Natural killer cell (primary cell): ENCODE measurements around the gene CD96. TPM values are rescaled to one million over a fixed set of nuclear protein-coding genes. Genes with fewer than 3 reads are reported as not detected.
"Not testable (repeated sequence)": the region's sequence is repeated elsewhere in the genome, so short reads cannot be mapped to it uniquely, and the experiment has no call there.

Experiments
- ATAC-seq, 3 donors: fragments of 150-1000 bp in 2 of 3; fragments of 200-7000 bp in 1 of 3; cut with Tn5 transposase; 1 replicate in 1 of 3; 2 replicates in 2 of 3; pipeline ENCODE4 v1.10.0; 2021; ENCODE audit warnings: mild to moderate bottlenecking in 2 of 3, moderate library complexity in 2 of 3
- DNase-seq, 2 donors: peaks; one replicate each; pipeline versions ENCODE4 v3.0.0 to v3.0.0-alpha.2; 2013 to 2021; ENCODE audit warnings: mixed read lengths in 1 of 2
- H3K27ac ChIP-seq: one replicate; pipeline ENCODE4 v1.5.1; 2013; ENCODE audit warnings: mild to moderate bottlenecking, low read length
- H3K27me3 ChIP-seq: one replicate; pipeline ENCODE4 v1.6.1; 2013; ENCODE audit warnings: low read length; ENCODE audit not compliant: control insufficient read depth, insufficient read depth
- H3K36me3 ChIP-seq: one replicate; pipeline ENCODE4 v1.6.1; 2013; ENCODE audit warnings: low read length; ENCODE audit not compliant: control insufficient read depth, insufficient read depth
- H3K4me1 ChIP-seq: one replicate; pipeline ENCODE4 v1.6.1; 2013; ENCODE audit warnings: low read length; ENCODE audit not compliant: control insufficient read depth, insufficient read depth
- H3K4me3 ChIP-seq: one replicate; pipeline ENCODE4 v1.5.1; 2013; ENCODE audit warnings: low read length
- H3K9me3 ChIP-seq: one replicate; pipeline ENCODE4 v1.6.1; 2013; ENCODE audit warnings: low read length; ENCODE audit not compliant: control insufficient read depth, insufficient read depth
- H3K27ac Mint-ChIP-seq, 2 donors: one replicate each; pipeline ENCODE4 v1.8.0; 2022; ENCODE audit warnings: mild to moderate bottlenecking in 2 of 2, mixed read lengths in 2 of 2, moderate library complexity in 1 of 2
- H3K27me3 Mint-ChIP-seq, 2 donors: one replicate each; pipeline ENCODE4 v1.8.0; 2022; ENCODE audit warnings: low read depth in 2 of 2, mixed read lengths in 2 of 2
- H3K36me3 Mint-ChIP-seq: one replicate; pipeline ENCODE4 v1.8.0; 2022; ENCODE audit warnings: mixed read lengths
- H3K4me1 Mint-ChIP-seq, 2 donors: one replicate each; pipeline ENCODE4 v1.8.0; 2022; ENCODE audit warnings: mixed read lengths in 2 of 2
- H3K4me3 Mint-ChIP-seq: one replicate; pipeline ENCODE4 v1.8.0; 2022; ENCODE audit warnings: mild to moderate bottlenecking, moderate library complexity, mixed read lengths
- H3K9me3 Mint-ChIP-seq, 2 donors: one replicate each; pipeline ENCODE4 v1.8.0; 2022; ENCODE audit warnings: mixed read lengths in 2 of 2
- CTCF ChIP-seq: fragments of 200-600 bp; IDR thresholded peaks from one replicate; pipeline ENCODE4 v1.8.0; 2022; ENCODE audit warnings: antibody characterized with exemption
- WGBS: methylation state at CpG from one replicate; pipeline ENCODE4 v1.1.7; 2013; ENCODE audit warnings: missing lambda C conversion rate; ENCODE audit not compliant: insufficient coverage; 5-methylcytosine and 5-hydroxymethylcytosine counted together
- intact Hi-C: fragments of 100-400 bp; cut with micrococcal nuclease; formaldehyde crosslinking; loops from one replicate; pipeline ENCODE4 v1.14.2; 2022
- total RNA-seq, 4 donors: library from RNA; stranded (reverse); fragments of 120-200 nt in 1 of 4; gene quantifications; one replicate each; pipeline versions ENCODE4 v1.2.3 to v1.2.4, GENCODE V29; 2013 to 2022

Gene CD96
- total RNA-seq, 3 donors from 2014 or later (not counting 1 experiment from before 2014, with no cell fraction given) = 146 to 191 (median 166) TPM

- H3K27me3 Mint-ChIP-seq = no peaks in the 10 kb centered on the region
- H3K36me3 Mint-ChIP-seq = peaks cover 6% of the 10 kb centered on the region
- no peaks in the 10 kb centered on the region for H3K9me3 Mint-ChIP-seq
- intact Hi-C loops = loop anchor here (5.0 to 10.0 kb wide), 2 partner anchors 122 to 419 kb away; no protein-coding TSS in a partner anchor
- H3K4me3 Mint-ChIP-seq = no peak overlapping the region
- TF ChIP-seq CTCF = no peak
- Histone ChIP-seq H3K27ac (peak overlapping the region; percentile 93), H3K4me1 (peaks cover 25% of the 10 kb centered on the region), H3K4me3 (no peak overlapping the region), H3K36me3 (peaks cover 10% of the 10 kb centered on the region), H3K27me3 (no peaks in the 10 kb centered on the region), H3K9me3 (no peaks in the 10 kb centered on the region)
- WGBS = 20% methylated on average over 1 of the region's 2 CpGs
- peaks cover 0 to 5% of the 10 kb centered on the region in 2 donors for H3K4me1 Mint-ChIP-seq
- ATAC-seq = no peak
- H3K27ac Mint-ChIP-seq = no peak overlapping the region
- DNase-seq = peak in 1 of 2 donors; percentile 30
Observed at GRCh38 chr3:111545349-111545748, 3.4 kb downstream of the CD96 start.

GRCh38 chr3:111547631-111548030, 5.6 kb downstream of the CD96 start:
- H3K27ac ChIP-seq = peak overlapping the region; percentile 93
- DNase-seq = peak in 1 of 2 donors; percentile 82
- H3K9me3 Mint-ChIP-seq = no peaks in the 10 kb centered on the region
- intact Hi-C loops = loop anchor here (5.0 to 10.0 kb wide), 2 partner anchors 120 to 417 kb away; no protein-coding TSS in a partner anchor
- TF ChIP-seq CTCF = no peak
- H3K4me3 Mint-ChIP-seq = no peak overlapping the region
- 1% methylated on average over 4 of the region's 4 CpGs for WGBS
- no peaks in the 10 kb centered on the region for H3K27me3 Mint-ChIP-seq
- H3K27ac Mint-ChIP-seq = no peak overlapping the region
- peaks cover 6% of the 10 kb centered on the region for H3K36me3 Mint-ChIP-seq
- peaks cover 22% of the 10 kb centered on the region for H3K4me1 ChIP-seq
- H3K4me3 ChIP-seq = peak overlapping the region; percentile 23
- peaks cover 15% of the 10 kb centered on the region for H3K36me3 ChIP-seq
- ATAC-seq = peak; percentile 38 to 57 (median 56)
- H3K4me1 Mint-ChIP-seq = peaks cover 0 to 11% of the 10 kb centered on the region in 2 donors
- H3K27me3 ChIP-seq = no peaks in the 10 kb centered on the region
- no peaks in the 10 kb centered on the region for H3K9me3 ChIP-seq

GRCh38 chr3:111548092-111548491, 6.1 kb downstream of the CD96 start:
- Mint-ChIP-seq H3K27me3 (no peaks in the 10 kb centered on the region), H3K36me3 (peaks cover 6% of the 10 kb centered on the region), H3K4me3 (no peak overlapping the region), H3K9me3 (no peaks in the 10 kb centered on the region), H3K4me1 (peaks cover 0 to 11% of the 10 kb centered on the region in 2 donors), H3K27ac (no peak overlapping the region)
- DNase-seq (peak in 1 of 2 donors; percentile 52), ATAC-seq (peak; percentile 24 to 48 (median 35))
- H3K9me3 ChIP-seq = no peaks in the 10 kb centered on the region
- 5% methylated on average over 1 of the region's 1 CpG for WGBS
- H3K4me1 ChIP-seq = peaks cover 22% of the 10 kb centered on the region
- no peak for TF ChIP-seq CTCF
- intact Hi-C loops = loop anchor here (5.0 to 10.0 kb wide), 2 partner anchors 119 to 417 kb away; no protein-coding TSS in a partner anchor
- H3K27ac ChIP-seq = peak overlapping the region; percentile 93
- no peaks in the 10 kb centered on the region for H3K27me3 ChIP-seq
- H3K4me3 ChIP-seq = peak overlapping the region; percentile 23
- H3K36me3 ChIP-seq = peaks cover 15% of the 10 kb centered on the region

- Histone ChIP-seq H3K36me3 (peaks cover 15% of the 10 kb centered on the region), H3K9me3 (no peaks in the 10 kb centered on the region), H3K4me1 (peaks cover 19% of the 10 kb centered on the region), H3K27me3 (no peaks in the 10 kb centered on the region), H3K4me3 (no peak overlapping the region), H3K27ac (peak overlapping the region; percentile 93)
- Mint-ChIP-seq H3K36me3 (peaks cover 6% of the 10 kb centered on the region), H3K27me3 (no peaks in the 10 kb centered on the region), H3K4me1 (peaks cover 0 to 11% of the 10 kb centered on the region in 2 donors), H3K27ac (no peak overlapping the region), H3K4me3 (no peak overlapping the region), H3K9me3 (no peaks in the 10 kb centered on the region)
- DNase-seq (peak in 1 of 2 donors; percentile 17), ATAC-seq (no peak)
- TF ChIP-seq CTCF = no peak
- intact Hi-C loops = loop anchor here (5.0 to 10.0 kb wide), 2 partner anchors 119 to 416 kb away; no protein-coding TSS in a partner anchor
Observed at GRCh38 chr3:111548756-111549155, 6.8 kb downstream of the CD96 start.

- H3K36me3 Mint-ChIP-seq, H3K9me3 ChIP-seq, H3K4me1 ChIP-seq, ATAC-seq, H3K27ac ChIP-seq, H3K27me3 Mint-ChIP-seq, DNase-seq, H3K36me3 ChIP-seq, H3K27me3 ChIP-seq, H3K27ac Mint-ChIP-seq, H3K9me3 Mint-ChIP-seq, H3K4me3 ChIP-seq, H3K4me3 Mint-ChIP-seq, intact Hi-C loops: not testable (repeated sequence)
- 98% methylated on average over 18 of the region's 25 CpGs for WGBS
- peaks cover 33 to 40% of the 10 kb centered on the region in 2 donors for H3K4me1 Mint-ChIP-seq
Observed at GRCh38 chr3:111561902-111562301, 19.9 kb downstream of the CD96 start.
